HG03064 (cell line): ENCODE measurements around the gene DCAF17.
"Not testable (repeated sequence)": the region's sequence is repeated elsewhere in the genome, so short reads cannot be mapped to it uniquely, and the experiment has no call there.

Experiments
- ATAC-seq: cut with Tn5 transposase; IDR thresholded peaks from one replicate; pipeline ENCODE4 v1.9.1; 2021; ENCODE audit warnings: low read depth; ENCODE audit not compliant: unreplicated experiment

DCAF17 gene

GRCh38 chr2:171410101-171410500 is 23.9 kb upstream of the DCAF17 start:
- no peak for ATAC-seq

DNA sequence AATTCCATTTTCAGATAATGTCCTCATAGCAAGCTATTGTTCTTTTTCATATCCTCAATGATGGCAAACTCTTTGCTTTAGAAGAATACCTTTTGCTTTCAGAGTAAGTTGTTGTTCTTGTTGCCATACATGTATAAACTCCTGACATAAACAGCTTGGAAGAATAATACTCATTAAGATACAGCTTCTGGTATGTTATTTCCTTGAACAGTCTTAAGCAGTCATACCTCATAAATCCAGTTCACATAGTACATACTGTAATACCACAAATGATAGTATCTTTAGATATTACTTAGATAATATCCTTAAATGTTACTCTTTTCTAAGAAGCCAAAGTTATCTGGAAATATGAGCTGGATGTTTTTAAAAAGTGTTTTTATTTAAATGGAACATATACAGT is 23.4 kb upstream of the DCAF17 start:
- ATAC-seq: no peak

DNA sequence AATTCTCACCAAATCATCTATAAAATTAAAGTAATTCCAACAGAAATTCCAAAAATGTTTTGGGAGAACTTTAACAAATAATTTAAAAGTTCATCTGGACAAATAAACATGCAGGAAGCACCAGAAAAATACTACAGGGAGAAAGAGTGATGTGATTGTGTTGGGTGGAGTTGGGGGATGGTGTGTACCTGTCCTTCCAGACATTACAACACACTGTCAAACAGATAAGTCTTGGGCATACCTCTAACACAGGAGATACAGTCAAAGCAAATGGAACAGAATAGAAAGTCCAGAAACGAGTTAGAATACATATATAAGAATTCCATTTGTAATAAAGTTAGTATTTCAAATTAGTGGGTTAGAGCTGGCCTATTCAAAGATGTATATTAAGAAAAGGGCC is 22.8 kb upstream of the DCAF17 start:
- ATAC-seq: no peak

DNA sequence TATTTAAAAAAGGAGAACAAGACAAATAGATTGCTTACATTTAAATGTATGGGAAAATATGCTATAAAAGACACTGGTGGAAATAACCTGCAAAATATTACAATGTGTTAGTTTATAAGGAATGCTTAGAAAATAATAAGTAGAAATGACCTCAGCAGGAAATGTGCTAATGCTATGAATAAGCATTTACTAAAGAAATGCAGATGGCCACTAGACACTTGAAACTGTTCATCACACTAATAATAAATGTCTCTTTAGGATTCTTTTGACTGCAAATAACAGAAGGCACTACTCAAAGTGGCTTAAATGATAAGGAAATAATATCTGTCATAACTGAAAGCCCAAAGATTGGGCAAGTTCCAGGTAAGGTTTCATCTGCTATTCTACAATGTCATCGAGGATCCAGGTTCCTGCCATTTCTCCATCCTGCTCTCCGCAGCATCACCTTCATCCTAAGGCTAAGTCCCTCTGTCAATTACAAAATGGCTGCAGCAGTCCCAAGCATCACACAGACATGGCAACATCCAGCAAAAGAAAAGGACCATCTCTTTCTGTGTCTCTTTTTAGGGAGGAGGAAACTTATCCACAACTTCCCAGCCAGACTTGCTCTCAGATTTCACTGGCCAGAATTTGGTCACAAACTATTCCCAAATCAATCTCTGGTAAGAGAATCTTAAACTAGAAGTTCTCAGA is 22.1 kb upstream of the DCAF17 start:
- no peak for ATAC-seq

- no peak for ATAC-seq
These were observed 21.4 kb upstream of the DCAF17 start for GRCh38 chr2:171412571-171413175.

GRCh38 chr2:171414645-171415044 is 19.4 kb upstream of the DCAF17 start:
- not testable (repeated sequence) for ATAC-seq

DNA sequence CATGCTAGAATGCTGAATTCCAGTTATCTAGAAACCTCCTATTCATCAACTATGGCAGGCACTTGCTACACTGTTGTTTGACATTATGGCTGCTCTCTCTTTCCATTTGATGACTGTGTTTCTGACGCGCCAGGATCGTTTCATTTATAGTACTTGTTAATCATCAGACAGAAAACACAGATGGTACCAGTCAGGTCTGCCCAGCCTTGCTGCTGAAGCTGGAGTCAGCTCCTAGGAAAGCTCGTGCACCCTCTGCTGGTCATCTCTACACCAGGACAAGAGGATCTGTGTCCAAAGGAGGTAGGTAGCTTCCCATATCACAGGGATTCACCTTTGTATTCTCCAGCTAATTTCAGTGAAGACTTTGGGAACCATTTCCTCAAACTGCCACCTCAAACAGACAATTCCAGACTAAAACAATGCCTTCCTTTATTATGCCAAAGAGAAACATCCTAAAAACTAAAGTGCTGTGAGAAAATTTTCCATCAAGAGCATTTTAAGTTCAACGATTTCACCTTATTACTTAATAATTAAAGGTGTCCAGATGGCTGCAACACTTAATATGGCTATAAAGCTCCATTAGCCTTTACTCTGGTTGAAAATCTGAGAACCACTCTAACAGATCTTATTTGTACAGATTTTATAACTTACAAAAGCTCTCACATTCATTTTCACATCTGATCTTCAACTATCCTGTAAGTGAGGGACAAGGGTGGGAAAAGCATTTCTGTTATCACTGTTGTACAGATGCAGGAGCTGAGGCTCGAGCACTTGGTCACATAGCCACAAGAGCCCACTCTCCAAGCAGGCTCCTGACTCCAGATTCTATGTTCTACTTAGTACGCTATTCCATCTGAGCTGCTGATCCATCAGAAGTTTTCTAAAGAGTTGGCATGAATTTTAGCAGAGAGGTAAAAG is 17.8 kb upstream of the DCAF17 start:
- ATAC-seq: peak; percentile 79

- no peak for ATAC-seq
These were observed 14.7 kb upstream of the DCAF17 start for GRCh38 chr2:171419333-171419732.

DNA sequence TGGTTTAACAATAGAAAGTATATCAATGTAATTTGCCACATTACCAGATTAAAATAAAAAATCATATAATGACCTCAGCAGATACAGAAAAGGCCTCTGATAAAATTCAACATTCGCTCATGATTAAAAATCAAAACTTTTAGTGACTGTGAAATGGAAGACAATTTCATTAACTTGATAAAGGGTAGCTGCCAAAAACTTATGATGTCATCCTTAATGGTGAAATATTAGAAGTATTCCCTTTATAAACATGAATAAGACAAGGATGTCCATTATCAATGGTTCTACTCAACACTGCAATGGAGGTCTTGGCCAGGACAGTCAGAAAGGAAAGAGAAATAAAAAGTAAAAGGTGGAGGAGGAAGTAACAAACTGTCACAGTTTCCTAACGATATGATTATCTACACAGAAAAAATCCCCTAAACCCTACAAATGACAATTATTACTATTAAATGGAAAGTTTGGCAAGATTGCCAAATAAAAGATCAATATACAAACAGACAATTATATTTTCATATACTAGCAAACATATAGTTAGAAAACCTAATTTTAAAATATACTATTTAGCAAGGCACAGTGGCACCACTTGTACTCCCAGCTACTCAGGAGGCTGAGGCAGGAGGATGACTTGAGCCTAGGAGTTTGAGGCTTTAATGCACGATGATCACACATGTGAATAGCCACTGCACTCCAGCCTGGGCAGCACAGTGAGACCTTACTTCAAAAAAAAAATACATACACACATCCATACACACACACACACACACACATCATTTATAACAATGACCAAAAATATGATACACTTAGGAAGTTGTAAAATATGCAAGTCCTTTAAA is 13.1 kb upstream of the DCAF17 start:
- no peak for ATAC-seq

DNA sequence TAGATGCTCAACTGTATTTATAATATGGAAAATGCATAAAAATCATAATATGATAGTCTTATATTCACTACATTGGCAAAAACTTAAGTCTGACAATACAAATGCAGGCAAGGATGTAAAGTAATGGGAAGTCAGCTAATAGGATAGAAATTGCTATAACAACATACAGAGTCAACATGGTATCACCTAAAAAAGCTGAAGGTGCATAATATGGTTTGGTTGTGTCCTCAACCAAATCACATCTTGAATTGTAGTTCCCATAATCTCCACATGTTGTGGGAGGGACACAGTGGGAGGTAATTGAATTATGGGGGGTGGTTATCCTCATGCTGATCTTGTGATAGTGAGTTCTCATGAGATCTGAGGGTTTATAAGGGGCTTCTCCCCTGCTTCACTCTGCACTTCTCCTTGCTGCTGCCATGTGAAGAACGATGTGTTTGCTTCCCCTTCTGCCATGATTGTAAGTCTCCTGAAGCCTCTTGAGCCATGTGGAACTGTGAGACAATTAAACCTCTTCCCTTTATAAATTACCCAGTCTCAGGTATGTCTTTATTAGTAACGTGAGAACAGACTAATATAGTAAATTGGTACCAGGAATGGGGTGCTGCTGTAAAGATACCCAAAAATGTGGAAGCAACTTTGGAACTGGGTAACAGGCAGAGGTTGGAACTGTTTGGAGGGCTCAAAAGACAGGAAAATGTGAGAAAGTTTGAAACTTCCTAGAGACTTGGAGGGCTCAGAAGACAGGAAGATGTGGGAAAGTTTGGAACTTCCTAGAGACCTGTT is 11.1 kb upstream of the DCAF17 start:
- not testable (repeated sequence) for ATAC-seq

DNA sequence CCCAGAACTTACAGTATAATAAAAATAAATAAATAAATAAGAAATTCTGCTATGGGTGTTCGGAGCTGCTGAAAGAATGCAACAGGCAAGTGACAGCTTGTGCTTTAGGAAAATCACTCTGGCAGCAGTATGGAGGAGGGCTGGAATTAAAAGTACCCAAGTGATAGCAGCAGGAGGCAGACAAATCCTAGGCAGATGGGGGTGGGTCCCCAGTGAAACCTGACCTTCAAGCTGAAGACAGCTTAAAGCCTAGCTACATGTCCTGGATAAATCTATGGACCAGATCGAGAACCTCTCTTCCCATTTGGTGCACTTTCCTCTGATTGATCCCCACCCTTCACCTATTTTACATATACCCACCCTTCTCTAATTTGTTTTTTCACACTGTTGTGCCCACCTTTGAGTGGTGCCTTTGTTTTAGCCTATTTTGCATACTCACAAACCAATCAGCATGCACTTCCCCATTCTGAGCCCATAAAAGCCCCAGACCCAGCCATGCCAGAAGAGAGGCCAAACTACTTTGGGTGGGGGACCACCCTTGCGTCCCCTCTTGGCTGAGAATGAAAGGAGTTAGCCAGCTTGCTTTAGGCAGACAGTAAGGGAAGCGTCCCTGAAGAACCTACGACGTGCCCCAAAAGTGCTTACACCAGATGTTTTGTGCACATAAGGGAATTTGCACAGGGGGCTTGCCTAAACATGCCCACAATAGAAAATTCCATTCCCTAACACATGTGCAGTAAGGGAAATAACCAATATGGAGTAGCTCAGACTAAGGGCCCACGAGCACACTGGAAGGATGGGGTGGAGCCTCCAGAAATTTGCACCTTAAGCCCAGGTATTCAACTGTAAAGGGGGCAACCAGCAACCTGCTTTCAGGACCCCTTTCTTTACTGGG is 3.3 kb upstream of the DCAF17 start:
- no peak for ATAC-seq

- no peak for ATAC-seq
These were observed 2.3 kb upstream of the DCAF17 start for GRCh38 chr2:171431677-171432167.

DNA sequence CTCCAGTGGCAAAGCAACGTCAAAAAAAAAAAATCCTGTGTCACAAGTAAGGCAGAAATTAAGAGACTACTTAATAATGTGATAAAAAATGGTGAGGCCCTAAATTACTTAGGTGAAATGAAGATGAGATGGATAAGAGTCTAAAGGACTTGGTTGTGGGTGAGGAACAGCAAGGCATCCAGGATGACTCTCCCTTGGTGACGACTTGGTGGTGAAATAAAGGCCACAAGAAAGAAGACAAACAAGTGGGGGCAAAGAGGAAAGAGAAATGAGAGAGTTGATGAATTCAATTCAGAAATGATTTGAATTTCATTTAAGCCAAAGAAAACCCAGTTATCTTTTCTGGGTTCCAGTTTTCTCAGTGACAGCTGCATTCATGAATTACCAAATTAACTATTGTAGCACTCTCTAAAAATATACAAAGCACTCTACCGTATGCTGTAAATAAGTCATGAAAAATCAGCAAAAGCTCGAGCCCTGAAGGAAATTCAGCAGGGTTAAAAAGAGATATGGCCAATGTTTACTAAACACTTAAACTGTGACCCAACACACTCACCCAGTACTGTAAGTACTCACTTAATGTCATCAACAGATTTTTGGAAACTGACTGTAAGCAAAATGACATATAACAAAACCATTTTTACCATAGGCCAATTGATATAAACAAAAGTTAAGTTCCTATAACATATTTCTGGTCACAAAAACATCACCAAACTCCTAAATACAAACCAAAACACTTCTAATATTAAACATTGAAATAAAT is 1.6 kb upstream of the DCAF17 start:
- no peak for ATAC-seq

- no peak for ATAC-seq
These were observed 860 bp upstream of the DCAF17 start for GRCh38 chr2:171432969-171433762.

GRCh38 chr2:171433763-171434012 is 338 bp upstream of the DCAF17 start, which contains the start of gene METTL8:
METTL8 (minus strand) TSS chr2:171433990; CDS start chr2:171392185, 41,805 bp downstream.
- no peak for ATAC-seq

DNA sequence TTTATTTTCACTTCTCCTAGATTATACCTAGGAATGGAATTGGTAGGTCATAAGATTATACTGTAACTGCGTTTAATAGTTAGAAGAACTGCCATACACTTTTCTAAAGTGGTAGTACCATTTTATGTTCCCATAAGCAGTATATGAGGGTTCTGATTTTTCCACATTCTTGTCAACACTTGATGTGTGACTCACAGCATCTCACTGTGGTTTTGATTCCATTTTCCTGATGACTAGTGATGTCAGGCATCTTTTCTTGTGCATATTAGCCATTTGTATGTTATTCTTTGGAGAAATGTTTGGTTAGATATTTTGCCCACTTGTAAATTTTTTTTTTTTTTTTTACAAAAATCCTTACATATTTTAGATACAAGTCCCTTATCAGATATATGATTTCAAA is 2.3 kb downstream of the DCAF17 start:
- no peak for ATAC-seq

DNA sequence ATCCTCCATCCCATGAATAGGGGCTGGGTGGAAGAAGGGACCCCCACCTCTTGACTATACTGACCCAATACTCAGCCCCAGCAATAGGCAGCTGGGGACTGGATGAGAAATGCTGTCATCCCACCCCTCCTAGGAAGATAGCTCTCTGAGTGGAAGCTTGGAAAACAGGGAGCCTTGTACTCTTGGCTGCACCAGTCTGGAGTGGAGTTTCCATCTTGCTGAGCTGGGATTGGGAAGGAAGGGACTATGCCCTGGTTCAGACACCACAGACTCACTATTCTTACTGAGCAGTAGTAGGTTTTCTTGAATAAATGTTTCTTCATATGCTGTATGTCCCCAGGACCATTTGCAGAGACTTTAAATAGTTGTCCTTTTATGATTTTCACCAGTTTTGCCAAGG is 7.4 kb downstream of the DCAF17 start:
- no peak for ATAC-seq
